Retina (tissue), 1 donor: ENCODE results near the gene ETHE1.

Experiments
- DNase-seq: peaks from one replicate; pipeline ENCODE4 v3.0.0-alpha.2; 2016

ETHE1 gene

DNA sequence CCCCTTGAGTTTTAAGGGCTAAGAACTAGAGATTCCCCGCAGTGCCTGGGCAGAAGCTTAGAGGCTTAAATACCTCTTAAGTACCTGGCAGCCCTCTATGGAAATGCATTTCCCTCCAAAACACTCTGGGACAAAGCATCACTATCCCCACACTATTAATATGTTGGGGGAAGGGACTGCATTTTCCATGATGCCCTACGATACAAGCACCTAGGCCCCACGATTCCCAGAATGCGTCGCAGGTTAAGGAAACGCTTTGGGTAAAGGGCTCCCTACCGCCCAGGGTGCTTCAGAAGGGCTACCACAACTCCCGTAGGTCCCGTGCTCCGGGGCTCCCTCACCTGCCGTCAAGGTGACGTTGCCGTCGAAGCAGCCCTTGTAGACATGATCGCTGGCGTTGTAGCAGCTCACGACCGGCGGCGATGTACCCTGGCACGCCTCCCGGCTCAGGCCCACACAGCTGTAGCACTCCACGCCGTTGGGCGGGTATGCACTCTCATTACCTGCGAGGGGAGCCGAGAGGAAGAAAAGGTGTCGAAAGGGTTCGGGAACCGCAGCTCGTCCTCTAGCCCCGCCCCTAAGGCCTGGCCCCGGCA lies 64.1 kb downstream of the ETHE1 start:
- DNase-seq = no peak

DNA sequence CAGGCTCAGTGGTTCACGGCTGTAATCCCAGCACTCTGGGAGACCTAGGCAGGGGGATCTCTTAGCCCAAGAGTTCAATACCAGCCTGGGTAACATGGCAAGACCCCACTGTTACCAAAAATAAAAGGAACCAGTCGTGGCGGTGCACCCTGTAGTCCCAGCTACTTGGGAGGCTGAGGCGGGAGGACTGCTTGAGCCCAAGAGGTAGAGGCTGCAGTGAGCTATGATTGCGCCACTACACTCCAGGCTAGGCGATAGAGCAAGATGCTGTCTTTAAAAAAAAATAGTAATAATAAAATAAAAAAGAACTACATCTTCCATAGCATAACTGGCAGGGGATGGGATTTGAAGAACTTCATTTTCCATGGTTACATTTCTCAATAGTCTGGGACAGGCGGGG lies 64.6 kb downstream of the ETHE1 start:
- DNase-seq = no peak

DNA sequence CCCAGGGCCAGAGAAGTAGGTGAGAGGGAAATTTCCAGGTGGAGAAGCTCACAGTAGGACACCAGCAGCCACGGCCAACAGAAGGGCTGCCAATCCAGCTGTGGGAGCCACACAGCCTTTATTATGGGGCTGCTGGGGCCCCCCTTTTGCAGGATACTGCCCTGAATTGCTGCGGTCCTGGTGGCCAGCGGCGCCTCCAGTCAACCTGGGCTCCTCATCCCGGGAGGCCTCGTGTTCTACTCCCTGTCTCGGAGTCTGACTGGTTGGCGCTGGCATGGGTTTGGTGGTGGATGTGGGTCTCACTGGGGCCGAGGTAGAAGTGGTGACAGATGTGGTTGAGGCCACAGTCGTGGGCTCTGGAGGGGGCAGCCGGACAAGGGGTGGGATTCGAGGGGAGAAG lies 65.7 kb downstream of the ETHE1 start:
- DNase-seq = no peak

DNA sequence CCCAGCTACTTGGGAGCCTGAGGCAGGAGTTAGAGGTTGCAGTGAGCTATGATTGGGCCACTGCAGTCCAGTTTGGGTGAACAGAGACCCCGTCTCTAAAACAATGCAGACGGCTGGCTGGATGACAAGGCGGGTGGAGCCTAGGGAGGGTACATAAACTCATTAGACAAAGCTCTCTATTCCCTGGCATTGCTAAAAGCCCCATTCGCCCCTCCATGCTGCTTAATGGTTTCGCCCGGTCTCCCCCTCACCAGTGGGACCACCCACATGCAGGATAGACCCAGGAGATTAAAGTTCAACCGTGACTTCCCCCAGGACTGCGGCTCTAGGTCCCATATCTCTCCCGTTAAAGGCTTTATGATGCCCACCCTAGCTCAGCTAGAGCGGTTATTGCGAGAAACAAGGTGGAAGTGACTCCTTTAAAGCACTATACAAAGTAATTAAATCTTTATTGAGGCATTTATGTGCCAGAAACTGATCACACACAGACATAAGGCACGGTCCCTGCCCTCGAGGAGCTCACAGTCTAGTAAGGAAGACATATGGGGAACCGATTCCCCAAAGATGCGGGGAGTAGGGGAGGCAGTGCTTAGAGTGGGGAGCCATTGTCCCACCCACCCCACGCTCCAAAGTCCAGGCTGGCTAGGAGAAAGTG lies 66.5 kb downstream of the ETHE1 start:
- DNase-seq = no peak

DNA sequence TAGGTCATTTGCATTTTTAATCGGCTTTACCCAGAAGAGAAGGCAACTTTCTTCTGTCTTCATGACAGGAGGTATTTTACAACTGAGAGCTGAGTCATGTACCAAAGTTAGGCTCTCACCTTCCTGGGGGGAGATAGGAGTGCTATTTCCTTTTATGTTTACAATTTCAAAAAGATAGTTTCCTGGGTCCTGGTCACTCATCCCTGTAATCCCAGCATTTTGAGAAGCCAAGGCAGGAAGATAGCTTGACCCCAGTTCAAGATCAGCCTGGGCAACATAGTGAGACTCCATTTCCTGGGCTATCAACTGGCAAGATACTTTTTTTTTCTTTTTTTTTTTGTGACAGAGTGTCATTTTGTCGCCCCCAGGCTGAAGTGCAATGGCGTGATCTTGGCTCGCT lies 69.2 kb downstream of the ETHE1 start:
- no peak for DNase-seq
